Body of pancreas (tissue), 4 donors: ENCODE results near the gene KIF26A.

Experiments used
- CTCF ChIP-seq, 7 experiments: fragments of 450-650 bp in 4 of 7; fragments of 200-600 bp in 3 of 7; sonication (generic) in 3 of 7; IDR thresholded peaks; one replicate each; pipeline ENCODE4 v1.5.1; 2016 to 2019; ENCODE audit warnings: antibody characterized with exemption in 7 of 7
- POLR2A ChIP-seq, 3 donors: fragments of 450-650 bp; IDR thresholded peaks; one replicate each; pipeline ENCODE4 v1.6.1; 2016; ENCODE audit warnings: antibody characterized with exemption in 3 of 3, mild to moderate bottlenecking in 2 of 3

GRCh38 chr14:104134061-104134965, 4.1 kb upstream of the KIF26A start:
- TF ChIP-seq CTCF (IDR thresholded peaks at IDR 0.05) = no peak
- TF ChIP-seq POLR2A (IDR thresholded peaks at IDR 0.05) = no peak
